Fibroblast of skin of right quadriceps (primary cell): ENCODE data around the gene HAUS3.
A peak's percentile ranks its signal among the peaks of the same experiment; 100 is the strongest.

Experiments
- DNase-seq: peaks from one replicate; pipeline ENCODE4 v3.0.0-alpha.2; 2013

Gene HAUS3

DNA sequence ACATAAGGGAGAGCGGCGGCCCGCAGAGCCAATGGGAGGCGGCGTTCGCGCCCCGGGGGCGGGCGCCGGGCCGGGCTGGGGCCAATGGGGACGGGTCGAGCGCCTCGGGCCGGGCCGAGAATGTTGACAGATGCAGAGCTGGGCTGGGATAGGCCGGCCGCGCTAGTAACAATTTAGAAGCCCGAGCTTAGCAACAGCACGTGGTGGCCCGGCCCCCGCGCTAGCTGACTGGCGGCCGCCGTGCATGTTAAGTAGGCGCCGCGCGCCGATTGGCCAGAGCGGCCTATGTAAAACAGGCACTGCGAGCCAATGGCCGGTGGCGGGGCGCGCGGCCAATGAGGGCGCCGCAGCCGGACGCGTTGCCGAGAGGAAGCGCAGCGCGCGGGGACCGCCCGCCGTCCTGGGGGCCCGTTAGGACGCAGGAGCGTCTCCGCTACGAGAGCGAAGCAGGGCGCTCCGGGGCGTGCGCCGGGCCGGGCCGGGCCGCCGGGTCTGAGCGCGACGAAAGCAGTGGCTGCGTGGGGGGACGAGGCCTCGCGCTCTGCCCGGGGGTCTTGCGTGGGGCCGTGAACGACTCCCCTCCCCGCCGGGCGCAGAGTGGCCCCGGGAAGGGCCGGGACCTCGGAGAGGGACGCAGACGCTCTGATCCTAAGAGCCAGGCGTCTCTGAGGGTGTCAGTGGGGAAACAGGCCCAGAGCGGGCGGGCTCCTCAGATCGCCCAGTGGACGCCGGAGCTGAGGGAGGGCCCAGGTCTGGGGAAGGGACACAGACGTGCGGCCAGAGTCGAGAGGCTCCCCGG lies 20.4 kb upstream of the HAUS3 start:
- peak; percentile 100 for DNase-seq

DNA sequence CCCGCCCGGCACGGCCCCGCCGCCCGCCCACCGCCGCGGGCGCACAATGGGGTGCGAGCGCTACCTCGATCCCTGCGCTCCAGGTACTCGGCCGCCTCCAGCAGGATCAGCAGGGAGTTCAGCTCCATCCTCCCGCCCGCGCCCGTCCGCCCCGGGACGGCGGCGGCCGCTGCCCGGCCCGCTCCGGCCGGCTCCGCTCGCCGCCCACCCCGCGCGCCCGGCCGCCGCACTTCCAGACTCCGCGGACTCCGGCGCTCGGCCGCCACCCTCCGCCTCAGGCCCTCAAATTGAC lies 19.9 kb upstream of the HAUS3 start, which contains the start of gene MXD4:
TSS of gene MXD4 (minus strand) at position 257 of the 292 bp plus-strand sequence. CDS start at position 128, 129 bp downstream.
- no peak for DNase-seq

DNA sequence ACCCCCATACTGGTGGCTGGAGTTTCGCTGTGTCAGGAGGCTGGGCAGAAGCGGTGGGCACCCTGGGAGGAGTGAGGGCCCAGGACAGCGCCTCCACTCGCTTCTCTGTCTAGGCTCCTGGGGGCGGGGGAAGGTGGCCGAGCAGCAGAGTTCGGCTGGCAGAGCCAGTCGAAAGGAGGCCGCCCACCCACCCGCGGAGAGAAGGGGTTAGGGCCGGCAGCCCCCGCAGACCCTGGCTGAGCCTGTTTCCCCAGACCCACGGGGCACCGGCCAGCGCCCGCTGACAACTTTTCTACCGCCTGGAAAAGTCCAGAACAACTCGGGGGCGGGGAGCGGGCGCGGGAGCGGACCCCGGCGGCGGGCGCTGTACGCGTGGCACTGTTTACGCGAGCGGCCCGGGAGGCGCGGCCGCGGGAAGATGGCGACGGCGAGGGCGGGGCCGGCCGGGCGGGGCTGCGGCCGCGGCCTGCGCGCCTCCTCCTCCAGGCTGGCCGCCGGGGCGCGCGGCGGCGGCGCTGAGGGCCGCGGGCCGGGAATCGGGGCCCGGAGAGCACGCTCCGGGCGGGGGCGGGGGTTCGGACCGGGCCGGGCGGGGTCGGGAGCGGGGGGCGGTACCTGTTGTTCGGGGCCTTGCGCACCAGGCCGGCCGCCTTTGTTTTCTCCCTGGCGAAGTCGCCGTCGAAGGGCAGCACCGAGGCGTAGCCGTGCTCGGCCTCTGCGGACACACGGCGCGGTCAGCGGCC lies 19.4 kb upstream of the HAUS3 start:
- DNase-seq, result peak; percentile 56

DNA sequence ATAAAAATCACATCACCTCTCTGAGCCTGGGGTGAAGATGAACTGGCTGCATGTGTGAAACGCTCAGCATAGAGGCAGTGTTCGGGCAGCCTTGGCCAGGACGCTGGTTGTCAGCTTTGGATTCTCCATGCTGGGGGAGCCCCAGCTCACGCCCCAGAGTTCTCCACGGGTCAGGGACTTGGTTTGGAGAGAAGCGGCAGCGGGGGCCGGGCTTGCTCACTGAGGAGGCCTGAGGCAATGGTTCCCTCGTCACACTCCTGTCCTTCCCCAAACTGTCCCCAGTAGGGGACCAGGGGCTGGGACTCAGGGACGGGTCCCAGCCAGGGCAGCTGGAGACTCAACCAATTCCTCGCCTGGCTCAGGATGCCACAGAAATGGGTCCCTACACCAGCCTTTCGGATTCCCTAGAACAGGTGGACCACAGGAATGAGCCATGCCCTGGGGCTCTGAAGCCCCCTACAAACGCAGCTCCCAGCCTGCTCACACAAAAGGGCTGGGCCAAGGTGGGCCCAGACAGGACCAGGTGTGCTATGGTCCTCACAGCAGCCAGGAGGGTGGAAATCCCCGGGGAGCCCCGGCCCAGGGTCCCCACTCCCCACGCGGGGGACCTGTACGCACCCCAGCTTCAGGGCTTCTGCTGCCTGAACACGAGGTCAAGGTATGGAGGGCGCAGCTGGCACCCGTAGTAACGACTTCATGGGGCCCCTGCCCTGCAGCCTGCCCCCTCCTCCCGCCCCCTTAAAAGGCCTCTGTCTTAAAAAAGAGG lies 18.6 kb upstream of the HAUS3 start:
- DNase-seq, result no peak

DNA sequence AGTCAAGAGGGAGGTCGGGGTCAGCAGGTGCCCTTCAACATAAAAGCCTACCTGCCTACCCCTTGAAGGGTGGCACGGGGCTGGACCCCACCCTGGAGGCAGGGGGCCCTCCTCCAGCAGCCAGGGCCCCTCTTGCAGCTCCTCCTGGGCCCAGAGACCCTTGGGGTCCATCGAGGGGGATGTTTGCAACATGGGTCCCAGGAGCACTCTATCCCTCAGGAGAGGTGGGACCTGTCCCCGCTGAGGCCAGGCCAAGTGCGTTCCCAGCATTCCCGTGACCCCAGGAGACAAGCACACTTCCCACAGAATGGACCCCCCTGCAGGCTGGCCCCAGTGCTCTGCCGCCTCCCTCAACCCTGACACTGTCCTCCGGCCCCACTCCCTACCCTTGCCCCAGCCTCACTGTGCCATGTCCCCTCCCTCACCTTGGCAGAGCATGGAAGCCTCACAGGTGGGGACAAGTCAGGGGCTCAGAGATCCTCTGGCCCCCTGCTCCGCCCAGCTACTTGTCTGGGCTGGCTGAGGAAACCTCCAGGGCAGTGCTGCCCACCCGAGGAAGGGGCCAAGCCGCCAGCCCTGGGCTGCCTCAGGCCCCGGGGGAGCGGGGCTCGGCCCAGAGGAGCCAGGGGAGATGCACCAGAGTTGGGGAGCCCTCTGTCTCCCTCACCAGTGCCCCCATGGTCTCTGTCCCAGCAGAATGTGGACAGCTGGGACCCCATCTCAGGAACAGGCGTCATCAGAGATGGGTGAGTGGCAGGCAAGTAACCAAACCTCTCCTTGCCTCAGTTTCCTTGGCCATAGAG lies 17.8 kb upstream of the HAUS3 start:
- no peak for DNase-seq

DNA sequence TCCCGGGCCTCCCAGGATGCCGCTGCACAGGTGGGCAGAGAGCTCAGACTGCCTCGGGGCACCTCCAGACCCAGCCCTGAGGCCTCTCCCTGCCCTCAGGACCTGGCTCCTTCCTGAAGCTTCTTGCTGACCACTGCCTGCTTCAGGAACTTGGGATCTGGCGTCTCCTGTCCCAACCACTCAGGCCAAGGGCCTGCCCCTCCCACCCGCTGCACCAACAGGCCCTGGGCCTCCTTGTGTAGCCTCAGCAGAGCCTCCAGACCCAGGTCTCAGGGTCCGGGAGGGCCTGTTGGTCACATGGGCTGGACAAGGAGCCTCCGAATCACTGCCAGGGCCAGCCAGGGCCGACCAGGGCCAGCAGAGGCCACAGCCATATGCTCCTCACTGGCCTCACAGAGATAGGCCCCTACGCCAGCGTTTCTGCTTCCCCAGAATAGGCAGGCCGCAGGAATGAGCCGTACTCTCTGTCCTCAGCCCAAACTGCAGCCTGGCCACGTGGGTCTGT lies 17.2 kb upstream of the HAUS3 start:
- no peak for DNase-seq

DNA sequence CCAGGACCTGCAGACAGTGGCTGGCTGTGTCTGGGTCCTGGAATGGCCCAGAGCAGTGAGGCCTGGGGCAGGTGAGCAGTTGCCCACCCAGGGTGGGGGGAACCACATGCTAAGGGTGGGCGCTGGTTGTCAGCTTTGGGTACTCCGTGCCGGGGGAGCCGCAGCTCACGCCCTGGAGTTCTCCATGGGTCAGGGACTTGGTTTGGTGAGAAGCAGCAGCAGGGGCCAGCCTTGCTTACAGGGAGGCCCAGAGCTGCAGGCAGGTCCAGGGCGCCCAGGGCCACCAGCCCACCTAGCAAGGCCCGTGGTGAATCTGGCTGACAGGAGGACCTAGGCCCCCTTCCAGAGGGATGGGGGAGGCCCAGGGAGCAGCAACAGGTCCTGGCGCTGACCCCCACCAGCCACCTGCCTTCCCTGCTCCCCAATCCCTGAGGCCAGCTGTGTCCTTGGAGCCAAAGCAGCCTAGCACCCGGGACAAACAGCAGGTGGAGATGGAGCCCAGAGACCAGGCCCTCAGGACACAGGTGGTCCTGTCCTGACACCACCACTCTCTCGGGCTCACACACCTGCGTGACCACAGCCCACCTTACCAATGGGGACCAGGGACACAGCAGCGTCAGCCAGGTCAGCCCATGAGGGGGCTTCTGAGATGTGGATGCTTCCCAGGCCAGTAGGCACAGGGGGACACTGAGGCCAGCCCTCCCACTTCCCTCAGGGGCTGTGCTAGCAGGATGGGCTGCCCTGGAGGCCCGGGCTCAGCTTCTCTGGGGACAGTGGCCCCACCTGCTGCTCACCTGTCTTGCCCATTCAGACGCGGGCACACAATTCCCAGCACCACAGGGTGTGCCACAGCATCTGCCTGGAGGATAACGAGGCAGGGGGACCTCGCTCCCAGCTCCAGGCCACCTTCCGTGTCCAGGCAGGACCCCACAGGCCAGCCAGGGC lies 16.4 kb upstream of the HAUS3 start:
- no peak for DNase-seq

DNA sequence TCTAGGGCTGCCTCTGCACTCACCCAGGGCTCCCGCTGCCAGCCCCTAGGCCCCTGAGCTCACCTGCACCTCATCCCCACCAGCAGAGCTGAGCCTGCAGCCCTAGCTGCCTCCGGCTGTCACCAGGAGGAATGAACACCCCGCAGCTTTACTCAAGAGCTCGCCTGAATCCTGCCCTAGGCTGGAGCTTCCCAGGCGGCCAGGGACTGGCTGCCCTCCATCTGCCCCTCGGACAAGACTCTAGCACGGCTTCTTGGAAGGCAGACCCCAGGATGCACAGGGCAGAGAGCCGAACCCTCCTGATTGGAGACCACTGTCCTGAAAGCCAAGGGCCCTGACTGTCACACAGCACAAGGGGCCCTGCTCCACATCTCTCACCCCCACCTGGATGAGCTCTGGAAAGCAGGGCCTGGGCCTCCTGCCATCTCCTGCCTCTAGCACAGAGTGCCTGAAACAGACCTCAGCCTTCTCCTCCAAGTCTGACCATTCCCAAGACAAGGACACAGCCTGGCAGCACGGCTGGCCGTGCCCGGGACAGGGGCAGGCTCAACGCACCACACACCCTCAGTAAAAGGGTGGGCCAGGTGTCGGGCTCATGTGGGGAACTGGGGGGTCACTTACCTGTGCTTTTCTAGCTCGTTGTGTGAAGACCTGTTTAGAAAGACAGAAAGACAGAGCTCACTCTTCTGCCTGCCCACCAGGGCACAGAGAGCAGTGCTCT lies 15.6 kb upstream of the HAUS3 start:
- no peak for DNase-seq

DNA sequence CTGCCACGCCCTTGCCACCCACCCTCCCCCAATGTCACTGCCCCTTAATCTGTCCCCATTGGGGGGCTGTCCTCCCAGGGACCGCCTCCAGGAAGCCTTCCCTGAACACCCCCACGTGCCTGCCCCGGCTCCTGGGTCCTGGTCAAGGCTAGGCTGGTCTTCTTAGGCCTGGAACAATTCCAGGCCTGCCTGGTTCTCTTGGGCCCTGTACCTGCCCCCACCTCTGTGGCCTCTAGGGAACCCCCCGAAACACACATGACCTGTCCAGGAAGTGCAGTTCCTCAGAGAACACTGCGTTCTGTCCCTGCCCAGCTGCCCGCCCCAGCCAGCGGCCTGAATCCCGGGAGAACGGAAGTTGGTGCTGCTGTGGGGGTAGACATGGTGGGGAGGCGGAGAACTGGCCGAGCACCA lies 14.9 kb upstream of the HAUS3 start:
- no peak for DNase-seq

DNA sequence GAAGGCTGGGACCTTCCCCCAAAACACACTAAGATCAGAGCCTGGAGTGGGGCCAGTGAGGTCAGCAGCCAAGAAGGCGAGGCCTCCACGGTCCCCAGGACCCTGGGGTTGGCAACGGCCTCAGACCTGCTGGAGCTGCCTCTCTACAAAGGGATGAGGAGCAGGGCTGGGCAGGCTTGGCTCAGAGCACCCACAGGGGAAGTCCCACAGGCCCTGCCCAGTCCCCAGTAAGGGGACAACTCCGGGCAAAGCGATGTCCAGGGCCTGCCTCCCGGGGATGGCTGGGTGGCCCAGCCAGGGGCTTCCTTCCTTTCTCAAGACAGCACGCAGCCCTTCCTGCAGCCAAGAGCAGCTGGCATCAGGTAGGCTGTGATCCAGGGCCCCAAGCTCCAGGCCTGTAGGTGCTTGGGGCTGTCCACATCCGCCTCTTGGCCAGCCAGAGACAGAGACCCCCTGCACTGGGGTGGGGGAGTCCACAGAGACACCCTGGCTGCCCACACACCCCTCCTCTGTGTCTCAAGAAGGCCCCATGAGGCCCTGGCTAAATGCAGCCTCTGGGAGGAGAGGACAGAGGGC lies 14.3 kb upstream of the HAUS3 start:
- DNase-seq, result no peak

DNA sequence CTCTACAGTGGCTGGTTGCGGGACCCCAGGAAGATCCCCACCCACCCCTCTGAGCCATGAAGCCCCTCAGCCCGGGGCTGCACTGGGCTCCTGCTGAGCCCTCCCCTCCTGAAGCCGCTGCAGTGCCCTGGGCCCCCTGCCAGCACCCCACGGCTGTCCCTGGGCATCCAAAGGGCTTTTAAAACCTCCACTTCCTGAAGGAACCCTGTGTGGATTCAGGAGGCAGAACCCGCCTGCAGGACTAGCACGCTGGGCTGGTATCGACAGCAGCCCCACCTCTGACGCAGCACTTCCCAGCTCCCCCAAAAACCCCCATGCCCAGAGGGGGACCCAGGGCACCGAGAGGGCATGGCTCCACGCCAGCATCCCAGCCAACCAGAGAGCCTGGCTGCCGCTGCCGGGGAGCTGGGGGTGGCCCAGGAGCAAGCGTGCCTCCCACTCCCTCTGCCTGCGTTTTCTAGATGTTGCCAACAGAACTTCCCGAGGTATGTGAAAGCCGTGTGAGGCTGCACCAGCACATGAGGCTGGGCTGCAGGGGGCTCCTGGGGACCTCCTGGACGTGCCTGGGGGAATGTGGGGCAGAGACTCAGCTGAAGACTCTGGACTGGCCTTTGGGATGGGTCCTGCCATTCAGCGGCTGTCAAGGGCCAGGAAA lies 13.7 kb upstream of the HAUS3 start:
- no peak for DNase-seq

DNA sequence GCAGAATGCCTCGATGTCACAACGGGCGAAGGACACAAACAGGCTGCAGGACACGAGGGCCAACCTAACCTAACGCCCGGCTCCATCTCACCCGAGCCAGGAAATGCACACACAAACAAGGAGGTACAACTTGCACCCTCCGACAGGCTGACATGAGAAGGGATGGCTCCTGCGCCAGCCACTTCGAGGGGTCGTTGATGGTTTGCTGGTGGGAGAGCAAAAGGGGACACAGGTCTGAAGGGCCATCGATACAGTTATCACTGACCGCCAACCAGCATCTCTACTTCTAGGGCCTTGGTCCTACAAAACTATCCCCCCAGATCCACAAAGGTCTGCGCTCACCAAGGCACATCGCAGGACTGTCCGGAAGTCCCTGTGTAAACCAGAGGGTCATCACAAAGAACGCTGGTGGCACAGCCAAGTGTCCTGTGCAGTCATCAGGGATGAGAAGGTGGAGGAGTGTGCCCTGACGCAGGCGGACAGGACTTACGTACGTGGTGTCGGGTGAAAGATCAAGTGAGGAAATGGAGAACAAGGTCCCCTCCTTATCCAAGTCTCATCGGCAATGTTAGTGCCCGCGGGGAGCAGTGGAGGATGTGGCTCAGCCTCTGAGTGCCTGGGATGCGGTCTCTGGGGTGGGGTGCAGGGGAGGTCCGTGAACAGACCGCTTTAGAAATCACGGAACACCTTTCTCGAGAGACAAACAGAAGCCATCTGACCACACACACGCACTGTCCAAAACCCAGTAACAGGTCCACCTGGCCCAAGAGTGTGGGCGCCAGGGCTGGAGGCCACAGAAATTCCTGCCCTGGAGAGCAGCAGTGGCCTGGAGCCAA lies 13.0 kb upstream of the HAUS3 start:
- DNase-seq, result no peak

DNA sequence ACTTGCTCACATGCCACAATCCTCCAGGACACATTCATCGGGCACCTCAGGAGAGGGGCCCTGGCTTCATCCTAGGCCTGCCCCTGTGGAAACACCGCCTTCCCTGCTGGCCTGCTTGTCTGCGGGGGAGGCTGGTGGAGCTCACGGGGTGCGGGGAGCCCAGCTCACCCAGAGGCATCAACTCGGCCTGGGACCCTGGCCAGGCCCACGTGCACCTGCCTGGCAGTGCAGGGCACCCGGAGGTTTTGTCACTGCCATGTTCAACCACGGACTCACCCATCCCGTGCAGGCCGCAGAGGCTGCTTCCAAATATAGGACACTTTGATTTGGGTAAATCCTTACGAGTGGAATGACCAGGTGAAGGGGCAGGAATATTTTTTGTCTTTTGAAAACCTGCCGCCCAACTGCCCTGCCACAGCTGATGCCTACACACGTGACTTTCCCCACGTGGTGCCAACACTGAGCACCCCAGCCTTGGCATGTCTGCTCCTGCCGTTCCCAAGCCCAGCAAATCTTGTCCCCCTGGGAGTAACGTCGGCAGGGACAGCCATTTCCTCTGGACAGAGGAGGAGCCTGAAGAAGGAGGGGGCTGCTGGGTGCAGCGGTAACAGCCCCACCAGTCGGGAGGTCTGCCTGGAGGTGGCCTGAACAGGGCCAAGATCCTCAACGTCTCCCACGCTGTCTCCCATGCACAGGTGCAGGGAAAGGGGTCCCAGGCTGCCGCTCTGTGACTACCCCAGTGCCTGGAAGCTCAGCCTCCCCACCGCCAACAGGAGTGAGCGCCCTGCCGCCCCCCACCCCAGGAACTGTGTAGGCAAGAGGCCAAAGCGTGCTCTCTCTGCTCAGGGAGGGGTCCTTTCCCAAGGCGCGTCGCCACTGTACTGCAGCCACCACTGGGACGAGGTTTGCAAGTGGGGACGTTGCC lies 11.5 kb upstream of the HAUS3 start:
- DNase-seq, result no peak

DNA sequence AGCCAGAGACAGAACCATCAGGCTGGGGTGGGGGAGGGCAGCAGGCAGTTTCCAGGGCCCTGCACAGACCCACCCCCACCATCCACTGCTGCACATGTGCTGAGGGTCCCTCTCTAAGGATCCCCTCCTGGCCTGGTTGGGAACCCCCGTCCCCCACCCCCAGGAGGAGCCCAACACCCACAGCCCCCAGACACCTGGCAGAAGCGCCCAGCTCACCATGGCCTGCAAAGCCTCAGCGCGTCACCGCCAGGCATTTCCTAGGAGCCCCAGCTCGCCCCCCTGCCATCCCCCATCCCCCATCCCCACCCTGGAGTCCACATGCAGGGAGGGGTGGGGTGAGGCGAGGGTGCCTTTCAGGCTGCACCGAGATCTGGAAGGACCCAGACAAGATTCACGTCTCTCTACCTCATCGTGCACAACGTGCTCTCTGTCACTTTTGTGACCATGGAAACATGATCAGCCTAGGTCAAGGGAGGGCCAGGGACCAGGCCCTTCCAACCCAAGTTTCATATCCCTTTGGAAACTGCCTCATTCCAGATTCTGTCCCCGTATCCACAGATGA lies 10.7 kb upstream of the HAUS3 start:
- no peak for DNase-seq

DNA sequence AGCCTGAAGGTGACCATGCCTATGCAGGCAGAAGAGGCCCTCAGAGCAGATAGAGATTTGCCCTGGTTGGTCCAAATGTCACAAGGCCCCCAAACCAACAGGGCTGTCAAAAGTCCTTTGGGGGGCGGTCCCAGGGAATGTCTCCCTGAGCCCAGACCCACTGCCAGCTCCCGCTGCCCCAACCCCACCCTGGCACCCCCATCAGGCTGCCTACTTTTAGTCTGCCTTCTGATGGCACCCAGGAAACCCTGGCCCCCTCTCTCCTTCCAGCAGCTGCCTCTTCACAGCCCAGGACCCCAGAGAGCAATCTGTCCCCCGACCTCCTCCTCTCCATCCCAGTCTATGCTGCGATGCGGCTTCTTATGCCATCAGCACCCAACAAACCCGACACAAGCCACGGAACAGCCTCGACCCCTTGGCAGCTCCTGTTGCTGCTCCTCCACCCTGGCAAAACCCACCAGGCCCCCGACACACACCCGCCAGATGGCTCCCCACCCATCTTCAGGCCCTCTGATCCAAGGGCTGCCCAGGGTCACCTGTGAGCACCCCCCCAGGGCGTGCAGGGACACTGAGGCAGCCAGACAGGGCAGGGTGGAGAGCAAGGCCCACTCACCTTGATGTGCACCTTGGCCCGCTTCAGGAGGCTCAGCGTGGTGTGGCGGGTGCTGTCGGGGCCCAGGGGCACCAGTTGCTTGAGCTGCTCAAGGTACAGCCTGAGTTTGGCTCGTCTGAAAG lies 10.0 kb upstream of the HAUS3 start:
- DNase-seq, result no peak

DNA sequence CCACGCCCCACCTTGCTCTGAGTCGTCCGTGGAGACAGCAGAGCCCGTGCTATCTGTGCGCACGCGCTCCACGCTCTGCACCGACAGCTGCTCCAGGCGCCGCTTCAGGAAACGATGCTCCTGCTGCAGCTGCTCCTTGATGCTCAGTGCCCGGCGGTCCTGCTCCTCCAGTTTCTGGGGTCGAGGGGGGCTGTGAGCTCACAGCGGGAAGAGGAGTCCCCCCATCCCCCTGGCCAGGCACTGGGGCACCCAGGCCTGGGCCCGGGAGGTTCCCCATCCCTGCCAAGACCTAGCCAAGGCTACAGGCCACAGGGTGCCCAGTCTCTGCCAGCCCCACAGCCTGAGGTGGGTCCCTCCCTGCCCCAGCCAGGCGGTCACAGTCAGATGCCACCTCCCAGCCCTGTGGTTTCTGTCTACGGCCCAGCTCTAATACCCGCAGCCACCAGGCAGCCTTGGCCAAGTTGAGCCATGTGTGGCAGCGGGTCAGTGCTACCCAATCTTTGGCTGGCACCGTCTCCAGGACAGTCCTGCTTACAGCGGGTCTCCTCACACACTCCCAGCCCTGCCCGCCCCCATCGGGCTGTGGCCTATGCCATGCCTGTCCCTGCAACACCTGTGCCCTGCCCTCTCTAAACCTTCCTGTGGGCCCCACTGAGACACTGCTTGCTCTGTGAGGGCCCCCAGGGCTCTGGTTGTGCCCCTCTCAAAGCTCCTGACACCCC lies 9.3 kb upstream of the HAUS3 start:
- no peak for DNase-seq
